ENCODE results near the gene CARMIL3.

CARMIL3 gene

DNA sequence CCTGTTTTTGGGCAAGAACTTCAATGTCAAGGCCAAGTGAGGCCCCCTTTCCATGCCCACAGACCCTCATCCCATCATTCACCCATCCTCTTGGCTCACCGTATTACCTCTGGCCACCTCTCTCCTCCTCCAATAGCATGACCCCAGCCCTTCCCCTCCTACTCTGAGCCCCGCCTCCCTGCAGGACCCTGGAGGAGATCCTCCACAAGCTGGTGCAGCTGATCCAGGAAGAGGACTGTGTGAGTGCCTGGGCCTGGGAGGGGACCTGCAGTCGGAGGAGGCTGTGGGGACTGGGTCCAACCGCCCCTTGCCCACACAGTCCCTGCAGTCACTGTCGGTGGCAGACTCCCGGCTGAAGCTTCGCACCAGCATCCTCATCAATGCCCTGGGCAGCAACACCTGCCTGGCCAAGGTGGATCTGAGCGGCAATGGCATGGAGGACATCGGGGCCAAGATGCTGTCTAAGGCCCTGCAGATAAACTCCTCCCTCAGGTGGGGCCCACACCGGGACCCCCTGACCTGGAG, 7.2 kb downstream of the CARMIL3 start:
- no peaks in the 10 kb centered on the region for H3K36me3 Mint-ChIP-seq (ENCODE audit: low read depth)
- H3K9me3 Mint-ChIP-seq: no peaks in the 10 kb centered on the region

GRCh38 chr14:24059841-24060388, 8.1 kb downstream of the CARMIL3 start:
- Mint-ChIP-seq H3K36me3 (ENCODE audit: low read depth) (no peaks in the 10 kb centered on the region), H3K4me1 (peaks cover 5% of the 10 kb centered on the region), H3K9me3 (no peaks in the 10 kb centered on the region), H3K27ac (no peak overlapping the region), H3K27me3 (ENCODE audit: low read depth) (peaks cover 11% of the 10 kb centered on the region), H3K4me3 (no peak overlapping the region)
- no peak for TF ChIP-seq CTCF (IDR thresholded peaks at IDR 0.05; ENCODE audit: unreplicated experiment in 3 of 3)

More for the DNA sequence above, 7.2 kb downstream of the CARMIL3 start:
- Mint-ChIP-seq H3K27ac (no peak overlapping the region), H3K4me1 (peaks cover 5% of the 10 kb centered on the region), H3K4me3 (no peak overlapping the region), H3K27me3 (ENCODE audit: low read depth) (peaks cover 14% of the 10 kb centered on the region)
- TF ChIP-seq CTCF (IDR thresholded peaks at IDR 0.05; ENCODE audit: unreplicated experiment in 3 of 3): no peak

GRCh38 chr14:24060443-24060842, 8.6 kb downstream of the CARMIL3 start:
- no peaks in the 10 kb centered on the region for H3K36me3 Mint-ChIP-seq (ENCODE audit: low read depth)
- no peak for TF ChIP-seq CTCF (IDR thresholded peaks at IDR 0.05; ENCODE audit: unreplicated experiment in 3 of 3)
- H3K4me3 Mint-ChIP-seq: no peak overlapping the region
- peaks cover 5% of the 10 kb centered on the region for H3K4me1 Mint-ChIP-seq
- H3K27me3 Mint-ChIP-seq (ENCODE audit: low read depth): peaks cover 9% of the 10 kb centered on the region
- H3K27ac Mint-ChIP-seq: no peak overlapping the region
- H3K9me3 Mint-ChIP-seq: no peaks in the 10 kb centered on the region

- Mint-ChIP-seq H3K27ac (peak overlapping the region in 1 of 3 experiments; percentile 48), H3K36me3 (ENCODE audit: low read depth) (no peaks in the 10 kb centered on the region), H3K27me3 (ENCODE audit: low read depth) (peaks cover 9% of the 10 kb centered on the region), H3K4me1 (peaks cover 5% of the 10 kb centered on the region), H3K9me3 (no peaks in the 10 kb centered on the region), H3K4me3 (no peak overlapping the region)
- TF ChIP-seq CTCF (IDR thresholded peaks at IDR 0.05; ENCODE audit: unreplicated experiment in 3 of 3): no peak
Observed at GRCh38 chr14:24060984-24061913, 9.4 kb downstream of the CARMIL3 start.

DNA sequence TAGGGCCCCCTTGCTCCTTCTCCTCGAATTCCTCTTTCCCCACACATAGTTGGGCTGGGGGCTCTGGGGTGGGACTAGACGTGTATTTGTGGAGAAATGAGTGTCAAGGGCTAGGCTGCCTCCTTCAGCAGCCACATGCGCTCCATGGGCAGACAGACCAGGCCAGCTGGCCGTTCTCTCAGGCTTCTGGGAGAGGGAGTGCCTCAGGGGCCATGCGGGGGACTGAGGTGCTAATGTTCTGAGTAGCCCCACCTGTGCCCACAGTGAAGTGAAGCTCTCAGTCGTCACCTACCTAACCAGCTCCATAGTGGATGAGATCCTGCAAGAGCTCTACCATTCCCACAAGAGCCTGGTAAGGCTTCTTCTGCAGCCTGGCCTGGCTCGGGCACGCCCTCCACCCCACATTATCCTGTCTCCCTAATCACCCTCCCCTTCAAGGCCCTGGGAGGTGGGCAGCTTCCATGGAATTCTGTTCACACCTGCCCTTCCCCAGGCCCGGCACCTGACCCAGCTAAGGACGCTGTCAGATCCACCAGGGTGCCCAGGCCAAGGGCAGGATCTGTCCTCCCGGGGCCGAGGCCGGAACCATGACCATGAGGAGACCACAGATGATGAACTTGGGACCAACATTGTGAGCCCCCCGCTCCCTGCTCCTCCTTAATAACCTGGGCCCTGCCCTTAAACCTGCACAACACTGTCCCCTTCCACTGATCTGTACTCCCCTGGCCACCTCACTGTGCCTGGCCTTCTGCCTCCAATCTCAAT, 10.6 kb downstream of the CARMIL3 start:
- peaks cover 12% of the 10 kb centered on the region for H3K27me3 Mint-ChIP-seq (ENCODE audit: low read depth)
- no peak for TF ChIP-seq CTCF (IDR thresholded peaks at IDR 0.05; ENCODE audit: unreplicated experiment in 3 of 3)
- no peak overlapping the region for H3K27ac Mint-ChIP-seq
- H3K4me1 Mint-ChIP-seq: peaks cover 5% of the 10 kb centered on the region
- no peaks in the 10 kb centered on the region for H3K36me3 Mint-ChIP-seq (ENCODE audit: low read depth)
- H3K4me3 Mint-ChIP-seq: no peak overlapping the region
- H3K9me3 Mint-ChIP-seq: no peaks in the 10 kb centered on the region

All from nephron (organoid).